ENCODE measurements around the gene HMGB4.

Gene HMGB4

GRCh38 chr1:33853431-33853830, 10.4 kb upstream of the HMGB4 start:
- TF ChIP-seq, protein P1, sequence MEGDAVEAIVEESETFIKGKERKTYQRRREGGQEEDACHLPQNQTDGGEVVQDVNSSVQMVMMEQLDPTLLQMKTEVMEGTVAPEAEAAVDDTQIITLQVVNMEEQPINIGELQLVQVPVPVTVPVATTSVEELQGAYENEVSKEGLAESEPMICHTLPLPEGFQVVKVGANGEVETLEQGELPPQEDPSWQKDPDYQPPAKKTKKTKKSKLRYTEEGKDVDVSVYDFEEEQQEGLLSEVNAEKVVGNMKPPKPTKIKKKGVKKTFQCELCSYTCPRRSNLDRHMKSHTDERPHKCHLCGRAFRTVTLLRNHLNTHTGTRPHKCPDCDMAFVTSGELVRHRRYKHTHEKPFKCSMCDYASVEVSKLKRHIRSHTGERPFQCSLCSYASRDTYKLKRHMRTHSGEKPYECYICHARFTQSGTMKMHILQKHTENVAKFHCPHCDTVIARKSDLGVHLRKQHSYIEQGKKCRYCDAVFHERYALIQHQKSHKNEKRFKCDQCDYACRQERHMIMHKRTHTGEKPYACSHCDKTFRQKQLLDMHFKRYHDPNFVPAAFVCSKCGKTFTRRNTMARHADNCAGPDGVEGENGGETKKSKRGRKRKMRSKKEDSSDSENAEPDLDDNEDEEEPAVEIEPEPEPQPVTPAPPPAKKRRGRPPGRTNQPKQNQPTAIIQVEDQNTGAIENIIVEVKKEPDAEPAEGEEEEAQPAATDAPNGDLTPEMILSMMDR (conservative IDR thresholded peaks at IDR 0.05; ENCODE audit: low read depth, low read length) = no peak

DNA sequence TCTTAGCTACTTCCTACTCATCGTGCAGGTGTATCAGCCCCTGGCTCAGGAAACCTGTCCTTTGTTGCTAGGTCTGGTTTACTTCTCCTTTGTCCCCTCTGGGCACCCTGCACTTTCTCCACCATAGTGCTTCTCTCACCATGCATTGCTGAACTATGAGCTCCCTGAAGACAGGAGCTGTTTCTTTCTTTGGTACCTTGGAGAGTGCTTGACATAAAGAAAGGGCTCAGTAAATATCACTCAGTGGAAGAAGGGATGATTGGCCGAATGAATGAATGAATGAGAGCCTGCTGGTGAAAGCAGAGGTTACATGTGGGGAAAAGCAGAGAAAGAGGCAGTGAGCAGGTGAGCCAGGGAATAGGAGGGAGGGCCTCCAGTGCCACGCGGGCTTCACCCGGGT, 9.8 kb upstream of the HMGB4 start:
- H3K4me3 ChIP-seq (ENCODE audit: low read depth, low read length) = no peak overlapping the region
- TF ChIP-seq, protein P1 (conservative IDR thresholded peaks at IDR 0.05; ENCODE audit: low read depth, low read length) = no peak
- DNase-seq (ENCODE audit: low read depth) = no peak

More at GRCh38 chr1:33853431-33853830, 10.4 kb upstream of the HMGB4 start:
- H3K4me3 ChIP-seq (ENCODE audit: low read depth, low read length) = no peak overlapping the region
- DNase-seq (ENCODE audit: low read depth) = no peak

DNA sequence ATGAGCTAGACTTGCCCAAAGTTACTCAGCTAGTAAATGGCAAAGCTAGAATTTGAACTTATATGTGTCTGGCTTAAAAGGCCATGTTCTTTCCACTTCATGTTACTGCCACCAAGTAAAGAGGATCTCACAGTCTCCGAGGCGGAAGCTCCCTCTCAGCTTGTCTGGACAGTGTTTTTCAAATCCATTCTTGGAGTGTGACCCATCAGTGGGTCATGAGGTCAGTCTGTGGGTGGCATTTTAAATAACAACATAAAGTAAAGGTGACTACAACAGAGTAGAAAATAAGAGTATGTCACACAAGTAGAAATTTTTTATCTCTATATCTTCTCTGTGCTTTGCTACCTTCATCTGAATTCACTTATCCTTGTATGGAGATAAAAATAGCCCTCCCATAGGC, 3.2 kb upstream of the HMGB4 start:
- no peak overlapping the region for H3K4me3 ChIP-seq (ENCODE audit: low read depth, low read length)
- TF ChIP-seq, protein P1 (conservative IDR thresholded peaks at IDR 0.05; ENCODE audit: low read depth, low read length) = no peak
- no peak for DNase-seq (ENCODE audit: low read depth)

DNA sequence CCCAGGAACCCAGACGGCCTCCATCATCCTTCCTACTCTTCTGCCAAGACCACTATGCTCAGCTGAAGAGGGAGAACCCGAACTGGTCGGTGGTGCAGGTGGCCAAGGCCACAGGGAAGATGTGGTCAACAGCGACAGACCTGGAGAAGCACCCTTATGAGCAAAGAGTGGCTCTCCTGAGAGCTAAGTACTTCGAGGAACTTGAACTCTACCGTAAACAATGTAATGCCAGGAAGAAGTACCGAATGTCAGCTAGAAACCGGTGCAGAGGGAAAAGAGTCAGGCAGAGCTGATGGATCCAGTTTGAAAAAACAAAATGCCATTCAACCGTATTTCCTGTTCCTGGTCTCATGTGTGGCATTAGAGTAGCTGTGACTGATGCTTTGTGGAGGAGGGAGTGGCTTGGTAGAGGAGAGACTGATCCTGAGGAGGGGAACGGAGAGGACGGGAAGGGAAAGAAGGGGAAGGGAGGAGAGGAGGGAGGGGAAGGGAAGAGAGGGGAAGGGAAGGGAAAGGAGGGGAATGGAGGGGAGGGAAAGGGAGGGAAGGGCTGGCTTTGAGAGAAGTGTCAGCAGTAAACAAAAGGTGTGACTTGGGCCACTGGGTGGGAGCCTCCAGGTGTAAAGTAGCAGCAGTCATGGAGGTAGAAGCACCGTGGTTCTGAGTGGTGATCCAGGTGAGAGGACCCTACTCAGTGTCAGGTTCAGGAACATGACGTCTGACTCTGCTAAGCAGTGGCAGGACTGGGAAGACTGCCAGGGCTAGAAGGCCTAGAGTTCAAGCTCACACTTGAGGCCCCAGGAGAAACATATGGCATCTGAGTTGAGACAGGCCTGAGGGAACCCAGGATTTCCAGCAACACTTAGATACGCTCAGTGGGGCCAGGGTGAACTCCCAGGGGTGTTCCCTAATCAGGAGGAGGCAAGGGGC, 846 bp downstream of the HMGB4 start:
- no peak overlapping the region for H3K4me3 ChIP-seq (ENCODE audit: low read depth, low read length)
- DNase-seq (ENCODE audit: low read depth) = no peak
- TF ChIP-seq, protein P1 (conservative IDR thresholded peaks at IDR 0.05; ENCODE audit: low read depth, low read length) = no peak

GRCh38 chr1:33866281-33866680, 2.4 kb downstream of the HMGB4 start:
- TF ChIP-seq, protein P1 (conservative IDR thresholded peaks at IDR 0.05; ENCODE audit: low read depth, low read length) = no peak
- DNase-seq (ENCODE audit: low read depth) = peak; percentile 0
- H3K4me3 ChIP-seq (ENCODE audit: low read depth, low read length) = no peak overlapping the region

DNA sequence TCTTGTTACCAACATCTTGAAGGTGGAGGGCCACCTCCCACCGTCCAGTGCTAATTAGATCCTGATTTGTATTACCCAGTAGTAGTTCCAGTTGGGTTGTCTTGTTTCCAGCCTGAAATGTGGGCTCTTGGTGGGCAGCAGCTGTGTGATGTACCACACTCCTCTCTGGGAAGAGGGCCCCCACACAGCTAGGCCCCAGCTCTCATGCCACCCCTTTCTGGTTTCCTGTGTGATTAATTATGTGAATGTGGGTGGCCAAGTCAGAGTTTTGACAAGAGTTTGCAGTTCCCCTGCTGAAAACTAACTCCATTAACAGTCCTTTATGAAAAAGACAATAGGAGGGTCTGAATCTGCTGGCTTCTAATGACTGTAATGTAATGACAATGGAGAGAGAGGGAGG, 3.8 kb downstream of the HMGB4 start:
- DNase-seq (ENCODE audit: low read depth) = no peak
- no peak overlapping the region for H3K4me3 ChIP-seq (ENCODE audit: low read depth, low read length)
- TF ChIP-seq, protein P1 (conservative IDR thresholded peaks at IDR 0.05; ENCODE audit: low read depth, low read length) = no peak

DNA sequence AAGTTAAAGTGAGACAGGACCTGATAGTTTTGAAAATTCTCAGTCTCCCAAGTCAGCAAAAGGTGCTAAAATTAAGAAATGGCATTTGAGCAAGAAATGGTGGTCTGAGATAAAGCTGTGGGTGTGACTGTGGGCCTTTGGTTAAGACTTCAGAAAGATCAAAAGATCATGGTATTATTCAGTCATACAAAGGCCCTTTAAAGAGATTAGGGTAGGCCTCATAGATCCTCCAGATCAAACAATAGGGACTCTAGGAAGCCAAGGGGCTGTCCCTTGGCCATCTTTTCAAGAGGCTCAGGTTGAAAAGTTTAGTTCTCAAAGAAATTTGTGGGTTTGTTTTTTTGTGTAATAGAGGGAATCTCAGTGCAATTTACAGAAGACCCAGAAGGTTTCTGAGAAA, 8.4 kb downstream of the HMGB4 start:
- DNase-seq (ENCODE audit: low read depth) = no peak
- no peak overlapping the region for H3K4me3 ChIP-seq (ENCODE audit: low read depth, low read length)
- TF ChIP-seq, protein P1 (conservative IDR thresholded peaks at IDR 0.05; ENCODE audit: low read depth, low read length) = no peak
